ENCODE data around the gene MYH1.

GRCh38 chr17:10458701-10459100, 59.6 kb downstream of the MYH1 start:
- TF ChIP-seq POLR2A (IDR thresholded peaks at IDR 0.05; ENCODE audit: low read depth, low read length): no peak
- TF ChIP-seq EED (IDR thresholded peaks at IDR 0.05; ENCODE audit: low read depth): no peak
- no peak for TF ChIP-seq CTCF (IDR thresholded peaks at IDR 0.05 in 2 of 3, conservative IDR thresholded peaks at IDR 0.05 in 1 of 3; ENCODE audit: control insufficient read depth in 2 of 3, extremely low read depth in 1 of 3, insufficient read depth in 1 of 3, low read depth in 3 of 3, low read length in 3 of 3)
- TF ChIP-seq ZNF687 (IDR thresholded peaks at IDR 0.05): no peak
- TF ChIP-seq FOS (IDR thresholded peaks at IDR 0.05; ENCODE audit: borderline replicate concordance, extremely low read depth, insufficient read length): no peak
- no peak for TF ChIP-seq KDM1A (IDR thresholded peaks at IDR 0.05; ENCODE audit: borderline replicate concordance)
- no peak for TF ChIP-seq SPI1 (IDR thresholded peaks at IDR 0.05; ENCODE audit: borderline replicate concordance, insufficient read depth, low read depth, low read length)
- TF ChIP-seq BHLHE40 (IDR thresholded peaks at IDR 0.05; ENCODE audit: borderline replicate concordance in 1 of 2, low read depth in 2 of 2, low read length in 1 of 2): no peak
- TF ChIP-seq PKNOX1 (IDR thresholded peaks at IDR 0.05): no peak
- TF ChIP-seq MTA3 (IDR thresholded peaks at IDR 0.05; ENCODE audit: borderline replicate concordance, low read length): no peak
- TF ChIP-seq CBX3 (IDR thresholded peaks at IDR 0.05; ENCODE audit: borderline replicate concordance, low read depth): no peak
- TF ChIP-seq POLR2AphosphoS5 (IDR thresholded peaks at IDR 0.05; ENCODE audit: low read length): no peak
- no peak for TF ChIP-seq SIN3A (IDR thresholded peaks at IDR 0.05; ENCODE audit: low read depth, low read length)
